ENCODE data around the gene COMT.
"Not testable (repeated sequence)": the region's sequence is repeated elsewhere in the genome, so short reads cannot be mapped to it uniquely, and the experiment has no call there.

COMT gene

GRCh38 chr22:19928207-19928606, 13.4 kb upstream of the COMT start:
- DNase-seq, result no peak

- DNase-seq, result no peak
These were observed 11.7 kb upstream of the COMT start for GRCh38 chr22:19929586-19930550.

GRCh38 chr22:19930551-19931486, 10.8 kb upstream of the COMT start:
- peak in 5 of 56 donors; percentile 5 to 19 (median 16) for DNase-seq

- DNase-seq, result no peak
These were observed 10.1 kb upstream of the COMT start for GRCh38 chr22:19931514-19931913.

GRCh38 chr22:19932367-19933206, 9.0 kb upstream of the COMT start:
- DNase-seq, result no peak

- DNase-seq, result no peak
These were observed 8.0 kb upstream of the COMT start for GRCh38 chr22:19933341-19934241.

GRCh38 chr22:19935123-19935718, 6.4 kb upstream of the COMT start:
- DNase-seq, result not testable (repeated sequence)

GRCh38 chr22:19936513-19936912, 5.1 kb upstream of the COMT start:
- DNase-seq, result no peak

GRCh38 chr22:19937616-19938473, 3.7 kb upstream of the COMT start:
- DNase-seq, result no peak

- no peak for DNase-seq
These were observed 822 bp upstream of the COMT start for GRCh38 chr22:19940536-19941364.

- peak in 12 of 56 donors; percentile 13 to 61 (median 42) for DNase-seq
These were observed 847 bp downstream of the COMT start for GRCh38 chr22:19942157-19943081.

- peak in 3 of 56 donors; percentile 12 to 37 (median 24) for DNase-seq
These were observed 1.8 kb downstream of the COMT start for GRCh38 chr22:19943082-19944026.

- DNase-seq, result no peak
These were observed 6.6 kb downstream of the COMT start for GRCh38 chr22:19948057-19948760.

- DNase-seq, result no peak
These were observed 9.8 kb downstream of the COMT start for GRCh38 chr22:19951346-19951745.

Data from amygdala (tissue), 56 donors.